Right ventricle myocardium inferior (tissue), 1 donor: ENCODE measurements around the gene MEN1. TPM values are rescaled to one million over a fixed set of nuclear protein-coding genes. Genes with fewer than 3 reads are reported as not detected.

ENCODE experiments used
- ATAC-seq: fragments of 200-7000 bp; cut with Tn5 transposase; one replicate; pipeline ENCODE4 v1.9.1; 2020; ENCODE audit warnings: mild to moderate bottlenecking, moderate library complexity
- DNase-seq: peaks from one replicate; pipeline ENCODE4 v3.0.0; 2021; ENCODE audit errors: missing footprints
- intact Hi-C: fragments of 100-400 bp; cut with DNase I; formaldehyde crosslinking; loops from one replicate; pipeline ENCODE4 v1.11.0; 2022
- total RNA-seq: library from RNA; stranded (reverse); fragmentation: NEBNext Ultra II Directional; extraction: Animal tissue kit (Norgen Biotek cat#: 25700); gene quantifications from one replicate; pipeline ENCODE4 v1.2.1, GENCODE V29; 2021
- donor health status: DM: no; HTN: yes; CAD: no; lungs with severe emphysema.

MEN1 gene
- total RNA-seq, 1 donor from 2014 or later, result 8.4 TPM

DNA sequence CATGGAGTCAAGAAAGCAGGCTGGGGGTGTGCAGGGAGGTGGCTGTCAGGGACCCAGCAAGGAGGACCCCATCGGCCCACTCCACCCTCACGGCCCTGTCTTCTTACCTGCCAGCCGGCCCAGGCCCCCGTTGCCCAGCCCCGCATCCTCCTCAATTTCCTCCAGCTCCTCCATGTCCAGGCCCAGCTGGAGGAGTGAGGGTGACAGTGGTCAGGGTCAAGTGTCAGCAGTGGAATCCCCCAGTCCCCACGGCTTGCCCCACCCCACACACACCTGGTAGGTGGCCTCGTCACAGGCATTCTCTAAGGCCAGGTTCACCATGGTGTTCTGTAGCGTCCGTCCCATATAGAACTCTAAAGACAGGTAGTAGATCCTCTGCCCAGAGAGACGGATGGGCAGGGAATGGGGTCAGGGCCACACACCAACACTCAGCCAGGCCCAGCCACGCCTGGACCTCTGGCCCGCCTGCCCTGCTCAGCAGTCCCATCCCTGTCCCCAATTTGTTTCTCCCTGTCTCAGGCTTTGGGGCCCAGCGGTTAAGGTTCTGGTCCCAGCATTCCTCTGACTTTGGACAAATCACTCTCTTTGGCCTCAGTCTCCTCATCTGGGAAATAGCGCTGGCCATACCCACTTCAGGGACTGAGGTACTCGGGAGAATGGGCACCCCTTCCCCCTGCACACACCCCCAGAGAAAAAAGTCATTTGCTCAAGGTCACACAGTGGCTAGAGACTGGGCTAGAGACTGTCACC, 51.8 kb downstream of the MEN1 start:
- DNase-seq, result no peak
- no peak for ATAC-seq
- intact Hi-C loops, result no loop called here

DNA sequence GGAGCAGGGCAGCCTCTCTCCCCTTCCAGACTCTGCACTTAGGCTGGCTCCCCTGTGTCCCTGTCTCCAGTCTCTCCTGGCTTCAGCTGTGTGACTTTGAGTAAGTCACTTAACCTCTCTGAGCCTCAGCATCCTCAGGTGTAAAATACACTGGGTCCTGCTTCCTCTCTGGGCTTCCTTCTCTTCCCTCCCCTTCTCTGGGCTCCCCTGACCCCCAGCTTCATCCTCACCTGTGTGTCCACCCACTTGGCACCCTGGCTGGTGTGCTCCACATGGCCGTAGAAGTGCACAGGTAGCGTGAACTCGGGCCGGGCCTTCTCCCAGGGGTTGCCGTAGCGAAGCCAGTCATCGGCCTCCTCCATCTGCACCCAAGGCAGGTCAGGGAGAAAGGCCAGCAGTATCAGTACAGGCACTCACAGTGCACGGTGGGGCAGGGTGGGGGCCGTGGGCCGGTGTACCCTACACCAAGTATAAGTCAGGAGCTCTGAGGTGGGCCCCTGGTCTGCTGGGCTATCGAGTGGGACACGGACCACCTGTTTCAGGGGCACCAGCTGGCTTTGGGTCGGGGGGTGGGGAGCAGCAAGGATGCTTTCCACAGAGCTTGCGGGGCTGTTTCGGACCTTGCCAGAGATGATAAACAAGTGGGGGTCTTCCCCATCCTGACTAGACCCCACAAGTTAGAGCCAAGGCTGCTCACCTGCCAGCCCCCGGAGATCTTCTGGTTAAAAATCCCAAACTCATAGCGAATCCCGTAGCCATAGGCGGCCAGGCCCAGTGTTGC, 52.6 kb downstream of the MEN1 start:
- peak; percentile 32 for DNase-seq
- ATAC-seq, result no peak
- intact Hi-C loops, result no loop called here

DNA sequence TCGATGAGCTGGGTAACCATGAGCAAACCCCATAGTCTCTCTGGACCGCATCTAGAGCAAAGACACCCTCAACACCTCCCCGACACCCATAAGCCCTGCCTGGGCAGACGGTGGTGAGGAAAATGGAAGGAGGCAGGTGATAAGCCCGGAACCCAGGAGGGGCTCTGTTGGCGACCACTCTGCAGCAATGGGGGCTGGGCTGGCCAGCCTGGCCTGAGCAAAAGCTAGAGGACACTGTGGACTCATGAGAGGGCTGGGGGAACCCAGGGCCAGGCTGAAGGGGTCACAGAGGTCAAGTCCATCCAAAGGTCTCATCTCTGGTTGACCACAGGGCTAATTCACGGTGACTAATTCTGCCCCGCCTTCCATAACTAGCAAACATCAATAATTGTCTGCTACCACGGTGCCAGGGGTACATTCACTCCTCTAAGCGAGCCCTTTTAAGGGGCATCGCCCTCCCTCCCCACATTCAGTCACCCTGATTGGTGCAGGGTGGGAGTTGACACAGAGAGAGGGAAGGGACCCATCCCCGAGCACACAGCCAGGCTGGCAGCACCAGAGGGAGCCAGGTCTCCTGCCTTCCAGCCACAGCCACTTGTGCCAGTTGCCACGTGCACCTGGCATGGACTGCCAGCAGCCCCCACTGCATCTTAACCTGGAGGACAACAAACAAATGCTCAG, 54.5 kb downstream of the MEN1 start:
- ATAC-seq (no peak), DNase-seq (peak; percentile 37)
- intact Hi-C loops, result no loop called here

DNA sequence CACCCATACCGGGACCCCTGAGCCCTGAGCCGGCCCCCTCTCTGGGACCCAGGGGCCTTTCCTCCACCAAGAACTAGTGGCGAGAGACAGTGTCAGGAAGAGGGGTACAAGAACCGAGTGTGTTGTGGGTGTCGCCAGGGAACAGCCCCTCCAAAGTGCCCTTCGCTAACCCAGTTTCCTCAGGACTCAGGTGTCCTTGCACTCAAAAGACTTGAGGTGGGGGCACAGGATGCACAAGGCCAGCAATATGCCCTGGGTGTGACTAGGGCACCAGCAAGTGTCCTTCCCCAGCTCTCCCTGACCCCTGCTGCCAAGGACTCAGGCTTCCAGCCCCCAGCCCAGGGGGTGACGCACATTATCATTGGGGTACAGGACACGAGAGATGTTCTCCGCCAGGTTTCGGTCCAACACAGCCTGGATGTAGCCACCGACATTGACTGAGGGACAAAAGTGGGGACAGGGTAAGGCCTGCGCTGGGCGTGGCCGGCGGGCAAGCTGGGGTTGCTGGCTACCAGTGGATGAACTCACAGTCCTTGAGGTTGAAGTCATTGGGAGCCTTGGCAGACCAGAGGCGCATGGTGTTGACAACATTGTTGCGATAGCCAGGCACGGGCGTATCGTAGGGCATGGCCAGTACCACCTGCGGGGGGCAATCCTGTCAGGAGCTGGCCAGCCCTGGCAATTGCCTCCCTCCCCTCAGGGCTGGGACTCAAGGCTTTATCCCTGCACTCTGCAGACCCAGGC, 55.3 kb downstream of the MEN1 start:
- DNase-seq (peak; percentile 33), ATAC-seq (no peak)
- intact Hi-C loops, result no loop called here

DNA sequence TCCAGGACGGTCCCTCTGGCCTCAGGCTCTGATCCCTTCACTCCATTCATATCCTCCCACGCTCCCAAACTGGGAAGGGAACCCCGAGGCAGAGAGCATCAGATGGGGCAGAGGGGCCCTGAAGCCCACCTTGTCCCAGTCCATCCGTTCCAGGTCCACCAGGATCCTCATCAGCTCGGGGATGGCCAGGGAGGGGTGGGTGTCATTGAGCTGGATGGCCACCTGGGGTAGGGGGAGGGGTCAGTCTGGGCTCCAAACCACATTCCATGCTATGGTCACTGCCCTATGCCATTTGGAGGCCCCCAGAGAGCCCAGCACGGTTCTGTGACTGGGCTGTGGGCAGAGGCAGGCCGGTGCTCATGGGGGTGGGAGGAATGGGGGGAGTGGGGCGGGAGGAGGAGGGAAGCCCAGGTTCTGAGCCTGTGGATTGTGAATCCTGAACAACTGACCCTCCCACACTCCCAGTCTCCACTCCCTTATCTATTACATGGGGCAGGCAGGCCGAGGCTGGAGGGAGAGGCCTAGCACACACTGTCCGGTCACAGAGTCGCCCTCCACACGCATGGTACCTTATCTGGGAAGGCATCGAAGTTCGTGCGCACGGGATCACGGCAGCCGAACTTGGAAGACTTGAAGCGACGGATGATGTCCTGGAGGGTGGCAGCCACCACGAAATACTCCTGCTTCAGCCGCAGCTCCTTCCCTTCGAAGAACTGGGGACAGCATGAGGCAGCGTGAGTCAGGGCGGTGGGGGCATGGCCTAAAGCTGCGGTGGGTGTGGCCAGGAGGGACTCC, 56.0 kb downstream of the MEN1 start:
- ATAC-seq (no peak), DNase-seq (peak; percentile 60)
- intact Hi-C loops, result no loop called here

Other genes starting within 250 kb of the MEN1 start
- not detected for gene SLC22A12, start 219.3 kb downstream of the MEN1 start, total RNA-seq
- 1.9 TPM for gene NRXN2, start 87.4 kb downstream of the MEN1 start, total RNA-seq
- 46.8 TPM for gene RASGRP2, start 66.4 kb downstream of the MEN1 start, total RNA-seq
- 179 TPM for gene PYGM, start 50.6 kb downstream of the MEN1 start, total RNA-seq
- gene SF1, start 32.0 kb downstream of the MEN1 start, total RNA-seq, result 172 TPM
- 11.3 TPM for gene MAP4K2, start 7.3 kb downstream of the MEN1 start, total RNA-seq
- 0.16 TPM for gene CDC42BPG, start 34.1 kb upstream of the MEN1 start, total RNA-seq
- gene EHD1, start 68.1 kb upstream of the MEN1 start, total RNA-seq, result 56.0 TPM
- gene ATG2A, start 106.7 kb upstream of the MEN1 start, total RNA-seq, result 10.7 TPM
- 20.6 TPM for gene PPP2R5B, start 114.1 kb upstream of the MEN1 start, total RNA-seq
- not detected for gene GPHA2, start 125.3 kb upstream of the MEN1 start, total RNA-seq
- not detected for gene MAJIN, start 161.6 kb upstream of the MEN1 start, total RNA-seq
- 1.5 TPM for gene BATF2, start 186.4 kb upstream of the MEN1 start, total RNA-seq
- 131 TPM for gene ARL2, start 203.6 kb upstream of the MEN1 start, total RNA-seq
- 18.3 TPM for gene SNX15, start 216.9 kb upstream of the MEN1 start, total RNA-seq
- 7.5 TPM for gene SAC3D1, start 230.7 kb upstream of the MEN1 start, total RNA-seq
- 3.4 TPM for gene NAALADL1, start 248.0 kb upstream of the MEN1 start, total RNA-seq